Fibroblast of skin of left quadriceps (primary cell): ENCODE results near the gene PPP1R10.

Experiments
- DNase-seq, 2 experiments: peaks; one replicate each; pipeline ENCODE4 v3.0.0-alpha.2; 2013; ENCODE audit warnings: low read depth in 2 of 2

The PPP1R10 gene

GRCh38 chr6:30556066-30556905, 60.8 kb downstream of the PPP1R10 start, which contains the start of gene GNL1:
Gene GNL1, minus strand, starts transcription at chr6:30556489. Its CDS starts 286 bp downstream, at chr6:30556203.
- DNase-seq: peak; percentile 67 to 68

GRCh38 chr6:30555816-30556065, 61.3 kb downstream of the PPP1R10 start:
- DNase-seq: no peak

DNA sequence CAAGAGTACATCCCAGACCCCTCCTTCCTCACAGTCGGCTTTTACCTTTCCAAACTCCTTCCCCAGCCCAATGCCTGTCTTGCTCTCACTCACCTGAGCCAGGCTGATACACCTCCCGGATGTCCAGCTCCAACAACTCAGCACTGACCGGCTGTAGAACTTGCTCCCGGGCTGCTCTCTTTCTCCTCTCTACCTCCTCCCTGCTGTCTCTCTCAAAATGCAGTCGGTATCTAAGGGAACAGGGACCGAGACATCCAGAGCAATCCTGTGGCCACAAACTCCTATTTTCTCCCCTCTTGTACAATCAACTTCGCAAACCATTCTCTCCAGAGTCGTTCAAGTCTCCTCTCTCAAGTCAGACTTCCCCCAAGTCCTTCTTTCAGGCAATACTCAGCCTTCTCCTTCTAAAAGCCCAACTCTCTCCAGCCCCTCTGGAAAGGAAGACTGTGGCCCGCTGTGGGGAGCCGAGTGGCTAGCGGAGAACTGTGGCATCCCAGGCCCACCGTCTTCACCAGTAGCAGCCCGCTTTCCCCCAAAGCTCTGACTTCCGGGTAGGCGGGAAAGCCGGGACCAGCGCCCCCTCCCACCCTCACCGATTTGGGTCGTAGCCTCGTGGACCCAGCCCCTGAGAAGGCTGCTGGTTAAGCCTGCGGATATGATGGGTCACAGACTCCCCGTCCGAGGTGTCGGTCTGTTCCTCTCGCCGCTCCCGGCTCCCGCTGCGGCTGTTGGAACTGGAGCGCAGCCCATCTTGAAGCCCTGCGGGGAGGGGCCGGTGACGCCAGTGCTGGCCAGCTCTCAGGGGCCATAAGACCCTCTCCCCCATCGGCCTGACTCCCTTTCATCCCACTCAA, 61.9 kb downstream of the PPP1R10 start:
- DNase-seq: no peak

GRCh38 chr6:30554404-30554803, 62.6 kb downstream of the PPP1R10 start:
- DNase-seq: no peak
